Measurements from ENCODE around the gene FHAD1.

Gene FHAD1

GRCh38 chr1:15286452-15286851 lies 39.4 kb downstream of the FHAD1 start:
- H3K4me2 ChIP-seq (ENCODE audit: low read depth, low read length), result no peak overlapping the region
- no peaks in the 10 kb centered on the region for H3F3A ChIP-seq (ENCODE audit: insufficient read depth, low read length)
- H3K27me3 ChIP-seq (replicated peaks; ENCODE audit: insufficient read depth, low read length), result no peaks in the 10 kb centered on the region
- no peak overlapping the region for H3K27ac ChIP-seq (ENCODE audit: low read length)
- H3K9ac ChIP-seq (ENCODE audit: low read length), result no peak overlapping the region
- no peaks in the 10 kb centered on the region for H4K20me1 ChIP-seq (ENCODE audit: insufficient read depth, low read length)
- peaks cover 7% of the 10 kb centered on the region; the same call in 1 of the 2 replicates for H3K4me1 ChIP-seq (ENCODE audit: low read length)
- no peaks in the 10 kb centered on the region for H3K36me3 ChIP-seq (replicated peaks; ENCODE audit: insufficient read depth, low read length)
- DNase-seq, result no peak
- TF ChIP-seq, protein P1, sequence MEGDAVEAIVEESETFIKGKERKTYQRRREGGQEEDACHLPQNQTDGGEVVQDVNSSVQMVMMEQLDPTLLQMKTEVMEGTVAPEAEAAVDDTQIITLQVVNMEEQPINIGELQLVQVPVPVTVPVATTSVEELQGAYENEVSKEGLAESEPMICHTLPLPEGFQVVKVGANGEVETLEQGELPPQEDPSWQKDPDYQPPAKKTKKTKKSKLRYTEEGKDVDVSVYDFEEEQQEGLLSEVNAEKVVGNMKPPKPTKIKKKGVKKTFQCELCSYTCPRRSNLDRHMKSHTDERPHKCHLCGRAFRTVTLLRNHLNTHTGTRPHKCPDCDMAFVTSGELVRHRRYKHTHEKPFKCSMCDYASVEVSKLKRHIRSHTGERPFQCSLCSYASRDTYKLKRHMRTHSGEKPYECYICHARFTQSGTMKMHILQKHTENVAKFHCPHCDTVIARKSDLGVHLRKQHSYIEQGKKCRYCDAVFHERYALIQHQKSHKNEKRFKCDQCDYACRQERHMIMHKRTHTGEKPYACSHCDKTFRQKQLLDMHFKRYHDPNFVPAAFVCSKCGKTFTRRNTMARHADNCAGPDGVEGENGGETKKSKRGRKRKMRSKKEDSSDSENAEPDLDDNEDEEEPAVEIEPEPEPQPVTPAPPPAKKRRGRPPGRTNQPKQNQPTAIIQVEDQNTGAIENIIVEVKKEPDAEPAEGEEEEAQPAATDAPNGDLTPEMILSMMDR (IDR thresholded peaks at IDR 0.05; ENCODE audit: low read length), result no peak
- TF ChIP-seq EZH2 (optimal IDR thresholded peaks at IDR 0.05; ENCODE audit: low read depth, low read length) (no peak), EZH2phosphoT487 (IDR thresholded peaks at IDR 0.05; ENCODE audit: low read length) (no peak)
- H3K9me2 ChIP-seq (replicated peaks; ENCODE audit: insufficient read depth, low read length), result no peaks in the 10 kb centered on the region
- H2AFZ ChIP-seq (ENCODE audit: low read length), result no peak overlapping the region
- no peaks in the 10 kb centered on the region for H3K79me2 ChIP-seq (ENCODE audit: low read length)
- no peak overlapping the region for H3K4me3 ChIP-seq (ENCODE audit: low read length)
- no peaks in the 10 kb centered on the region for H3K9me3 ChIP-seq (replicated peaks; ENCODE audit: insufficient read depth, low read length)

GRCh38 chr1:15287035-15287979 lies 40.3 kb downstream of the FHAD1 start:
- H4K20me1 ChIP-seq (ENCODE audit: insufficient read depth, low read length), result no peaks in the 10 kb centered on the region
- no peak overlapping the region for H3K27ac ChIP-seq (ENCODE audit: low read length)
- no peaks in the 10 kb centered on the region for H3F3A ChIP-seq (ENCODE audit: insufficient read depth, low read length)
- H3K79me2 ChIP-seq (ENCODE audit: low read length), result no peaks in the 10 kb centered on the region
- H2AFZ ChIP-seq (ENCODE audit: low read length), result no peak overlapping the region
- H3K27me3 ChIP-seq (replicated peaks; ENCODE audit: insufficient read depth, low read length), result no peaks in the 10 kb centered on the region
- no peaks in the 10 kb centered on the region for H3K9me2 ChIP-seq (replicated peaks; ENCODE audit: insufficient read depth, low read length)
- H3K4me3 ChIP-seq (ENCODE audit: low read length), result no peak overlapping the region
- peaks cover 7% of the 10 kb centered on the region; the same call in 1 of the 2 replicates for H3K4me1 ChIP-seq (ENCODE audit: low read length)
- no peak for DNase-seq
- H3K36me3 ChIP-seq (replicated peaks; ENCODE audit: insufficient read depth, low read length), result no peaks in the 10 kb centered on the region
- no peaks in the 10 kb centered on the region for H3K9me3 ChIP-seq (replicated peaks; ENCODE audit: insufficient read depth, low read length)
- TF ChIP-seq EZH2phosphoT487 (IDR thresholded peaks at IDR 0.05; ENCODE audit: low read length) (no peak), EZH2 (optimal IDR thresholded peaks at IDR 0.05; ENCODE audit: low read depth, low read length) (no peak)
- TF ChIP-seq, protein P1 (IDR thresholded peaks at IDR 0.05; ENCODE audit: low read length), result no peak
- H3K4me2 ChIP-seq (ENCODE audit: low read depth, low read length), result no peak overlapping the region
- H3K9ac ChIP-seq (ENCODE audit: low read length), result no peak overlapping the region

DNA sequence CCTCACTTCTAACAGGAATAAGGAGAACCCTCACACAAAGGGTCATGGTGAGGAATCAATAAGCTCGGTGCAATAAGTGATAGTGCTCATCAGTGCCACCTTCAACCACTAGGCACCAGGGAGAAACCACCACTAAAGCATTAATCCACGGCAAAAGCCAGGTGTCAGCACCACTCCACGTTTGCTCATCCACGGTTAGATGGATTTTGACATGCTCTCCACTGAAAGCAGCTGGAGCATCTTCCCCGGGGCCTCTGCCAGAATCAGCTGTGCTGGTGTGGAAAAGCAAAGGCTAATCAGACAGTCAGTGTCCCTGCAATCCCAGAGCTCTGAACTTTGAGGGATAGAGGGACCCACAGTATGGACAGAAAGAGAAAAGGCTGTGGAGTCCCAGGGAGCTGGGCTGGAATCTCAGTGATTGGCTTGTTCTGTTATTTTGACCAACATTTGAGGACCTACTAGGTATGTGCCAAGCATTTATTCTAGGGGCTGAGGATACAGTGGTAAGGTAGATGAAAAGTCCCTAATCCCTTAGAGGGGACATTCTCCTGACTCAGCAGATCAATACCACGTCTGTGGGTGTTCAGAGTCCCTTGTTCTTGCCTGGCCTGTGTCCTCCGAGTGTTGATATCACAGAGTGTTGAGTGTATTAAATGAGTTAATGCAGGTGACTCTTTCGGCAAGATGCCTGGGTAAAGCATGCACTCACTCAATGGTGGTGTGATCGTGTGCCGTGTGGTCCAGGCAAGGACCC lies 41.3 kb downstream of the FHAD1 start:
- no peak for TF ChIP-seq EZH2 (optimal IDR thresholded peaks at IDR 0.05; ENCODE audit: low read depth, low read length)
- TF ChIP-seq, protein P1 (IDR thresholded peaks at IDR 0.05; ENCODE audit: low read length), result no peak
- no peak for TF ChIP-seq EZH2phosphoT487 (IDR thresholded peaks at IDR 0.05; ENCODE audit: low read length)
- Histone ChIP-seq H3K27ac (ENCODE audit: low read length) (no peak overlapping the region), H4K20me1 (ENCODE audit: insufficient read depth, low read length) (no peaks in the 10 kb centered on the region), H3K4me3 (ENCODE audit: low read length) (no peak overlapping the region), H3K36me3 (replicated peaks; ENCODE audit: insufficient read depth, low read length) (no peaks in the 10 kb centered on the region), H3K4me1 (ENCODE audit: low read length) (peaks cover 7% of the 10 kb centered on the region; the same call in 1 of the 2 replicates), H2AFZ (ENCODE audit: low read length) (no peak overlapping the region), H3K9me3 (replicated peaks; ENCODE audit: insufficient read depth, low read length) (no peaks in the 10 kb centered on the region), H3K9ac (ENCODE audit: low read length) (no peak overlapping the region), H3K27me3 (replicated peaks; ENCODE audit: insufficient read depth, low read length) (no peaks in the 10 kb centered on the region), H3K9me2 (replicated peaks; ENCODE audit: insufficient read depth, low read length) (no peaks in the 10 kb centered on the region), H3K79me2 (ENCODE audit: low read length) (no peaks in the 10 kb centered on the region), H3F3A (ENCODE audit: insufficient read depth, low read length) (no peaks in the 10 kb centered on the region), H3K4me2 (ENCODE audit: low read depth, low read length) (no peak overlapping the region)
- no peak for DNase-seq

All from MM.1S (cell line).